ENCODE results near the gene MND1.
A peak's percentile ranks its signal among the peaks of the same experiment; 100 is the strongest.

Gene MND1

GRCh38 chr4:153420361-153420760, 75.9 kb downstream of the MND1 start:
- H3K36me3 ChIP-seq (ENCODE audit: insufficient read depth, low read length), result peaks cover 9% of the 10 kb centered on the region; the same call in 1 of the 2 replicates
- no peak for TF ChIP-seq EZH2phosphoT487 (IDR thresholded peaks at IDR 0.05; ENCODE audit: borderline replicate concordance)
- TF ChIP-seq, protein P1, sequence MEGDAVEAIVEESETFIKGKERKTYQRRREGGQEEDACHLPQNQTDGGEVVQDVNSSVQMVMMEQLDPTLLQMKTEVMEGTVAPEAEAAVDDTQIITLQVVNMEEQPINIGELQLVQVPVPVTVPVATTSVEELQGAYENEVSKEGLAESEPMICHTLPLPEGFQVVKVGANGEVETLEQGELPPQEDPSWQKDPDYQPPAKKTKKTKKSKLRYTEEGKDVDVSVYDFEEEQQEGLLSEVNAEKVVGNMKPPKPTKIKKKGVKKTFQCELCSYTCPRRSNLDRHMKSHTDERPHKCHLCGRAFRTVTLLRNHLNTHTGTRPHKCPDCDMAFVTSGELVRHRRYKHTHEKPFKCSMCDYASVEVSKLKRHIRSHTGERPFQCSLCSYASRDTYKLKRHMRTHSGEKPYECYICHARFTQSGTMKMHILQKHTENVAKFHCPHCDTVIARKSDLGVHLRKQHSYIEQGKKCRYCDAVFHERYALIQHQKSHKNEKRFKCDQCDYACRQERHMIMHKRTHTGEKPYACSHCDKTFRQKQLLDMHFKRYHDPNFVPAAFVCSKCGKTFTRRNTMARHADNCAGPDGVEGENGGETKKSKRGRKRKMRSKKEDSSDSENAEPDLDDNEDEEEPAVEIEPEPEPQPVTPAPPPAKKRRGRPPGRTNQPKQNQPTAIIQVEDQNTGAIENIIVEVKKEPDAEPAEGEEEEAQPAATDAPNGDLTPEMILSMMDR (conservative IDR thresholded peaks at IDR 0.05; ENCODE audit: low read length), result no peak
- H3K27me3 ChIP-seq (ENCODE audit: insufficient read depth, low read length, poor library complexity, severe bottlenecking), result no peaks in the 10 kb centered on the region
- no peak overlapping the region for H3K4me3 ChIP-seq (ENCODE audit: low read length, poor library complexity, severe bottlenecking)
- no peak overlapping the region for H2AFZ ChIP-seq (ENCODE audit: low read length)
- H3F3A ChIP-seq (ENCODE audit: low read depth), result no peaks in the 10 kb centered on the region
- peaks cover 29% of the 10 kb centered on the region for H3K4me1 ChIP-seq (ENCODE audit: insufficient read depth, low read length, poor library complexity, severe bottlenecking)
- H3K9me3 ChIP-seq (ENCODE audit: insufficient read depth, low read depth, low read length), result no peaks in the 10 kb centered on the region
- H3K9me2 ChIP-seq (replicated peaks; ENCODE audit: low read depth, low read length), result no peaks in the 10 kb centered on the region
- no peak overlapping the region for H3K4me2 ChIP-seq (ENCODE audit: low read depth, low read length, poor library complexity, severe bottlenecking)
- no peaks in the 10 kb centered on the region for H4K20me1 ChIP-seq (ENCODE audit: insufficient read depth, low read length, poor library complexity, severe bottlenecking)
- H3K9ac ChIP-seq (ENCODE audit: low read depth, low read length, poor library complexity, severe bottlenecking), result no peak overlapping the region
- H3K79me2 ChIP-seq (ENCODE audit: insufficient read depth, low read length), result no peaks in the 10 kb centered on the region

GRCh38 chr4:153421941-153422340, 77.5 kb downstream of the MND1 start:
- Histone ChIP-seq H3K9ac (ENCODE audit: low read depth, low read length, poor library complexity, severe bottlenecking) (no peak overlapping the region), H2AFZ (ENCODE audit: low read length) (no peak overlapping the region), H3K27me3 (ENCODE audit: insufficient read depth, low read length, poor library complexity, severe bottlenecking) (no peaks in the 10 kb centered on the region), H3K4me1 (ENCODE audit: insufficient read depth, low read length, poor library complexity, severe bottlenecking) (peaks cover 43% of the 10 kb centered on the region), H3K9me3 (ENCODE audit: insufficient read depth, low read depth, low read length) (no peaks in the 10 kb centered on the region), H3K9me2 (replicated peaks; ENCODE audit: low read depth, low read length) (no peaks in the 10 kb centered on the region), H3K79me2 (ENCODE audit: insufficient read depth, low read length) (no peaks in the 10 kb centered on the region), H3K4me3 (ENCODE audit: low read length, poor library complexity, severe bottlenecking) (no peak overlapping the region), H3F3A (ENCODE audit: low read depth) (peaks cover 9% of the 10 kb centered on the region; the same call in 1 of the 2 replicates), H3K36me3 (ENCODE audit: insufficient read depth, low read length) (peaks cover 3% of the 10 kb centered on the region; the same call in 1 of the 2 replicates), H4K20me1 (ENCODE audit: insufficient read depth, low read length, poor library complexity, severe bottlenecking) (no peaks in the 10 kb centered on the region), H3K4me2 (ENCODE audit: low read depth, low read length, poor library complexity, severe bottlenecking) (no peak overlapping the region)
- no peak for TF ChIP-seq EZH2phosphoT487 (IDR thresholded peaks at IDR 0.05; ENCODE audit: borderline replicate concordance)
- TF ChIP-seq, protein P1 (conservative IDR thresholded peaks at IDR 0.05; ENCODE audit: low read length), result no peak

DNA sequence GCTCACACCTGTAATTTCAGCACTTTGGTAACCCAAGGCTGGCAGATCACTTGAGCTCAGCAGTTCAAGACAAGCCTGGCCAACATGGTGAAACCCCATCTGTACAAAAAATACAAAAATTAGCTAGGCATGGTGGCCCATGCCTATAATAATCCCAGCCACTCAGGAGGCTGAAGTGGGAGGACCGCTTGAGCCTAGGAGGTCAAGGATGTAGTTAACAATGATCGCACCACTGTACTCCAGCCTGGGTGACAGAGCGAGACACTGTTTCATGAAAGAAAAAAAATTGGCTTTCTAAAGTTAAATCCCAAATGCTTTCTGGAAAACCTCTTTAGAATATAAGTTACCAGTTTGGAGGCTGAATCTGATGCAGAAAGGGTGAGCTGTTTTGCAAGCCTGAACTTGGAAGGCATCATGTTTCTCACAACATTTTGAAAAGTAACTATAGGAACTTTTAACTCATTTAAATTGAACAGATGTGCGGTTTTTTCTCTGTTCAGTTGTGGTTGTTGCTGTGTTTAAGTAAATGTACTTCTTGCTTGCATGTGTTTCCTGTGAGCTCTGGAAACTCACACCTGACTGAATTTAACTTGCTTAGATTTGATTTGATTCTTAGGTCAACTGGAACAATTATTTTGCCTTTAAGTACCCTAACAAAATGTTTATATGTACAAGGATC, 81.9 kb downstream of the MND1 start:
- Histone ChIP-seq H3K4me3 (ENCODE audit: low read length, poor library complexity, severe bottlenecking) (peak overlapping the region; percentile 30), H3K9me3 (ENCODE audit: insufficient read depth, low read depth, low read length) (no peaks in the 10 kb centered on the region), H3K79me2 (ENCODE audit: insufficient read depth, low read length) (no peaks in the 10 kb centered on the region), H3F3A (ENCODE audit: low read depth) (peaks cover 9% of the 10 kb centered on the region; the same call in 1 of the 2 replicates), H3K9me2 (replicated peaks; ENCODE audit: low read depth, low read length) (no peaks in the 10 kb centered on the region), H2AFZ (ENCODE audit: low read length) (no peak overlapping the region; the same call in 1 of the 2 replicates), H3K4me2 (ENCODE audit: low read depth, low read length, poor library complexity, severe bottlenecking) (peak overlapping the region; percentile 64), H3K9ac (ENCODE audit: low read depth, low read length, poor library complexity, severe bottlenecking) (peak overlapping the region; percentile 50), H3K27me3 (ENCODE audit: insufficient read depth, low read length, poor library complexity, severe bottlenecking) (no peaks in the 10 kb centered on the region), H4K20me1 (ENCODE audit: insufficient read depth, low read length, poor library complexity, severe bottlenecking) (no peaks in the 10 kb centered on the region), H3K4me1 (ENCODE audit: insufficient read depth, low read length, poor library complexity, severe bottlenecking) (peaks cover 52% of the 10 kb centered on the region), H3K36me3 (ENCODE audit: insufficient read depth, low read length) (no peaks in the 10 kb centered on the region)
- TF ChIP-seq, protein P1 (conservative IDR thresholded peaks at IDR 0.05; ENCODE audit: low read length), result no peak
- TF ChIP-seq EZH2phosphoT487 (IDR thresholded peaks at IDR 0.05; ENCODE audit: borderline replicate concordance), result no peak
